ENCODE results near the gene HINT3.
"Not testable (repeated sequence)": the region's sequence is repeated elsewhere in the genome, so short reads cannot be mapped to it uniquely, and the experiment has no call there.

The HINT3 gene

DNA sequence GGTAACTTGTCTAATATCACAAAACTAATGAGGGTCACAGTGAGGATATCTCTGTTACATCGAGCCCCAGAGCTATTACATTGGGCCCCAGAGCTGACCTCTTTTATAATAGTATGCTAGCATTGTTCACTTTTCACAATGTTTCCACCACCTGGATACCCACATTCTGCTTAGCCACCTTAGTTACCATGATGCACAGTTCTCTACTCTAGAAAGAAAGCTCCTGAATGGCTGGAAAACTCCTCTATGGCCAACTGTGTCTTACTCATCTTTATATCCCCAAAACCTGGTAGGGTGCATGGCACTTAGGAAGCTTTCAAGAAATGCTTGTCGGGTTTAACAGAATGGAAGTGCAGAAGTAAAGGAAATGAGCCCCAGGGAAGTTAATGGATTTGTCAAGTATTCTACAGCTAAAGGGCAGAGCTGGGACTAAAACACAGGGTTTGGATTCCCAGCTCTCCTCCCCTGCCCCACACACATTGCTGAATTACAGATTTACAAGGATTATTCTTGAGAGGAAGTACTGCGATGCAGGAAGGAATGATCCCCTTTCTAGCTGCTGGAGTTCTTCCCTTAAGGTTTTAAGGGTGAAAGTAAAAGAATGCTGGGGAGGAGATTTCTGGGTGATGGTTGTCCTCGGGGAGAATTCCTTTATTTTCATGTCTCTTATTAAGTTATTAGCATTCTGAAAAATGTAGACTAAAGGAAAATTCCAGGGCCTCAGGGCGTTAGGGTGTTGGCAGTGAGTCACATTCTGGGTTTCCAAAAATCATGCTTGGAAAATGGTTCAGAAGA, 16.1 kb upstream of the HINT3 start:
- DNase-seq (ENCODE audit: low spot score) = no peak

DNA sequence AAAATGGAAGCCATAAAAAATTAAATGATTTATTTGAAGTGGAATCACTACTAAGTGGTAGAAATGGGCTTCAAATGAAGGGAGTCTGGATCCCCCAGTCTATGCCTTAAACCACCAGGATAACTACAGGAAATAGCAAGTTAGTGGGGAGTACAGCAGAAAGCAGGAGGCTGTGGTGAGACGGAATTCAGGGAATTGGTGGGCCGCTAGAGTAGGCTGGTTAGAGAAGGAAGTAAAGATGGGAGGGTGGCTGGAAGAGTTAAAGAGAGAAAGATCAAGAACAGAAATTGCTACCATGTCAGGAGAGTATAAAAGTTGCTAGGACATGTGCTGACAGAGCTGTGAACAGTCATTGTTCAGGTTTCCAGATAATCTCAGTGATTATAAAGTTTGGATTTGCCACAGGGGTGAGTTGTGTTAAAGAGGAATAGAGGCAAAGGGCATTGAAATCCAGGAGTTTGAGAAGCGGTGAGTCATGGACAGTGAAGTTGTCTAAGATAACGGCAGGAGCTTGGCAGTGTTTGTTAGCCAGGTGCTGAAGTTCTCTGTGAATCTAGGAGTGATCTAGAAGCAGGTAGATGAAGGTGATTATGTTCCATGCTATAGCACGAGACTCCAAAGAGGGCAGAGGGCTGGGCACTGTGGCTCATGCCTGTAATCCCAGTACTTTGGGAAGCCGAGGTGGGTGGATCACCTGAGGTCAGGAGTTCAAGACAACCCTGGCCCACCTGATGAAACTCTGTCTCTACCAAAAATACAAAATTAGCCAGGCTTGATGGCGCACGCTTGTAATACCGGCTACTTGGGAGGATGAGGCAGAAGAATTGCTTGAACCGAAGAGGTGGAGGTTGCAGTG, 13.7 kb upstream of the HINT3 start:
- no peak for DNase-seq (ENCODE audit: low spot score)

DNA sequence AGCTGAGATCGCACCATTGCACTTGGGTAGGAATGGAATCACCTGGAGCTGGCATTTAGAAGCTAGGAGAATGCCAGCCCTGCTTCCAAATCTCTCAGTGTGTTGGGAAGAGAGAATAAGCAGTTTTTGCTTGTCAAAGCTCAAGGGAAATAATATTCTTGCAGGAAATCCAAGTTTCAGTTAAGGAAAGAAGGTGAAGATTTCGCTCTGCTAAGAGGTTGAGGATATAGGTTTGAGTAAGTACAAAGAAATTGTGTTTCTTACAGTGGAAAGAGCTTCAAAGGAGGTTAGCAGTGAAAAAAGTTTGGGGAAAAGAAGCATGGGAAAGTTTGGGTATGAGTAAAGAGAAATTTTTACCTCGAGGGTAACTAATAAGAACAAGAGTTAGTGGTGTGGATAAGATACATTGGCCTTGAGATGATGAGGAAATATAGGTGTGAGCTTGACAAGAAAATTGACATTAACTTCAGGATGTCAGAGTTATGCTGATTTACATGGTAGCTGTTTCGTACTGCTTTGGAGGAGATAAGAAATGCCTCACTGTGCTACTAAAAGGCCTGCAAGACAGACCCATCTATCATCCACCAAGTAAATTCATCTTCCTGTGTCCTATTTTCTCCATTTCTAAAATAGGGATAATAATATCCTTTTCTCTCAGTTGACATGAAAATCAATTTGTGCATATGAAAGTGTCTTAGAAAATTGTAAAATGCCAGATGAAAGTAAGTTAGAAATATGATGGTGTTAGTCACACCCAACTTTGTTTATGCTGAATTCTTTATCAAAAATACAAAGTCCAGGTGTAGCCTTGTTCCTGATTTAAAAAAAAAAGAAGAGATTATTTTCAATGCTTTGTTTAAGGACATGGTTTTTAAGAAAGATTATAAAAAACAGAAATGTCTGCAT, 12.8 kb upstream of the HINT3 start:
- no peak for DNase-seq (ENCODE audit: low spot score)

GRCh38 chr6:125944434-125944816, 12.1 kb upstream of the HINT3 start:
- no peak for DNase-seq (ENCODE audit: low spot score)

DNA sequence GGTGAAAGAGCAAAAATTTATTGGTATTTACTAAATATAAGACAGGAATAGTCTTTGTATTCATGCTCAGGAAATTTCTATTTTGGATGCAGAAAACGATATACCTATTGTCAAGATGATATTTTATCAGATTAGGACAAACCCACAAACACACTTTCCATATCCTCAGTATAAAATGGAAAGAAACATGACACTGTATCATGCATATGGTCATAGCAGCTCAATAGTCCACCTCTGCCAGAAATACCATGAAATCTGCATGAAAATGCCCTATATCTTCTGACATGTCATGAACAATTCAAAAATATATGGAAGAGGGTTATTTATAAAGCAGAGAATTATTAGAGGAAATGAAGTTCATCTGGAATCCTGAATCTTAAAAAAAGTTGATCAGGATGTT, 11.7 kb upstream of the HINT3 start:
- no peak for DNase-seq (ENCODE audit: low spot score)

- DNase-seq (ENCODE audit: low spot score) = no peak
Measured at GRCh38 chr6:125945378-125946141, 11.0 kb upstream of the HINT3 start.

DNA sequence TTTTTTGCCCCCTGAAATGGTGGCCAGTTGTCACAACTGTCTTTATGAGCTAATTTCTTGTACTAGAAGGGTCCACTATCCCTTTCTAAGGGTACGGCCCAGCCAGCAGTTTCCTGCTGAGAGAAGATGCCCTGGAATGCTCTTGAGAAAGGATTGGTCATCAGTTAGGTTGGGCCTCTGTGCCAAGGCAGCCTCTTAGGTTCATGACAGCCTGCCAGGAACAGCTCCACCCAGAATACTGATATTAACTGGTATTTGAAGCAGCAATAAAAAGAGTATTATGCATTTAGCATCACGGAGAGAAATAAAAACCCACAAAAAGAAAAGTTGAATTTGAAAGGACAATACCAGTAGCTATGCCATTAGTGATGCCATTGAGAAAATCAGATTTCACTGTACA, 9.0 kb upstream of the HINT3 start:
- no peak for DNase-seq (ENCODE audit: low spot score)

DNA sequence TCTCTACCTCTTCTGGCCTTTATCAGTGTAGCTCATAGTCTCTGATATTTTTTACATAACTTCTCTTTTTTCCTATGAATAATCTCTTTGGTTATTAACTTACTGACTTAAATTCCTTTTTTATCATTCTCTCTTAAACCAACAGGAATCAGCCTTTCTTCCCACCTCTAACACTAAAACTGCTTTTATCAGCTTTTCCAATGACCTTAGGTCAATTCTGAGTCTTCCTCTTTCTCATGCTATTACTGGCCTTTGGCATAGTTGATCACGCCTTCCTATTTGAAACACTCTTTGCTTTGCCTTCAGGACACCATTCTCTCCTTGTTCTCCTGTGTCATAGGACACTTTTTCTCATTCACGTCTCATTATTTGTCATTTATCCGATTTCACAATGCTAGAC, 8.1 kb upstream of the HINT3 start:
- no peak for DNase-seq (ENCODE audit: low spot score)

GRCh38 chr6:125949069-125949468, 7.5 kb upstream of the HINT3 start:
- DNase-seq (ENCODE audit: low spot score) = no peak

DNA sequence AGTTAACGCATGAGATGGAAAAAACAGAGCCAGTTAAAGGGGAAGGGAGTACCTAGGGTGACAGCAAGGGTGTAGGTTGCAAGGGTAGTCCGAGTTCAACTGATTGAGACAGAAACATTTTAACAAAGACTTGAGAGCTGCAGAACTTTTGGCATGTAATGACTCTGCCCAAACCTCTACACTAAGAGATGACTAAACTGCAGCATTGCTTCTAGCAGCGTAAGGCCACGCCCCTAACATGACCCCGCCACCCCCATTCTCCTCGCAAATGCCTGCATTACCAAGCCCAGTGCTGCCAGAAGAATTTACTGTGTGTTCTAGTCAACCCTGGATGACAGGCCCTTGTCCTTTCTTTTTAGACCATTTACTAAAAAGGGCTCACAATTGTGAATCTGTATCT, 6.3 kb upstream of the HINT3 start:
- DNase-seq (ENCODE audit: low spot score) = no peak

DNA sequence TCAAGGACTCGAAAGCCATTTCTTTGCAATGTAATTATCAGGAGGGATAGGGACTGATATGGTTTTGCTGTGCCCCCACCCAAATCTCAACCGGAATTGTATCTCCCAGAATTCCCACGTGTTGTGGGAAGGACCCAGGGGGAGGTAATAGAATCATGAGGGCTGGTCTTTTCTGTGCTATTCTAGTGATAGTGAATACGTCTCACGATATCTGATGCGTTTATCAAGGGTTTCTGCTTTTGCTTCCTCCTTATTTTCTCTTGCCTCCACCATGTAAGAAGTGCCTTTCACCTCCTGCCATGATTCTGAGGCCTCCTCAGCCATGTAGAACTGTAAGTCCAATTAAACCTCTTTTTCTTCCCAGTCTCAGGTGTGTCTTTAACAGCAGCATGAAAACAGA, 5.9 kb upstream of the HINT3 start:
- DNase-seq (ENCODE audit: low spot score) = not testable (repeated sequence)

DNA sequence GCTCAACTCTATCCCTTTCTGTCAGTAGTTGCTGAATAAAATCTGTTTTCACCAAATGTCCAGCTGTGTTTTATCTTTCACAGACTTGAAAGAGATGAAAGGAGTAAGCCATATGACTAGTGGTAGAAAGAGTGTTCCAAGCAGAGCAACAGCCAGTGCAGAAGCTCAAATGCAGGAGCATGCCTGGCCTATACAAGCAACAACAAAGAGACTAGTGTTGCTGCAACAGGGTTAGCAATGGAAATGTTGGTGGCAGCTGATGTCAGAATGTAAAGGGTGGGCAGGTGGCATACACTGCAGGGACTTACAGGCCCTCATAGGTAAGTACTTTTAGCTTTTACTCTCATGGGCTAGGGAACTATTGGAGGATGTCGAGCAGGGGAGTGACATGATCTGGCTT, 5.2 kb upstream of the HINT3 start:
- no peak for DNase-seq (ENCODE audit: low spot score)

- no peak for DNase-seq (ENCODE audit: low spot score)
Measured at GRCh38 chr6:125952764-125953501, 3.6 kb upstream of the HINT3 start.

GRCh38 chr6:125953502-125953875, 3.1 kb upstream of the HINT3 start:
- DNase-seq (ENCODE audit: low spot score) = no peak

GRCh38 chr6:125954735-125955339, 1.7 kb upstream of the HINT3 start:
- DNase-seq (ENCODE audit: low spot score) = no peak

- no peak for DNase-seq (ENCODE audit: low spot score)
Measured at GRCh38 chr6:125955973-125956372, 597 bp upstream of the HINT3 start.

GRCh38 chr6:125957391-125957693, 772 bp downstream of the HINT3 start:
- no peak for DNase-seq (ENCODE audit: low spot score)

DNA sequence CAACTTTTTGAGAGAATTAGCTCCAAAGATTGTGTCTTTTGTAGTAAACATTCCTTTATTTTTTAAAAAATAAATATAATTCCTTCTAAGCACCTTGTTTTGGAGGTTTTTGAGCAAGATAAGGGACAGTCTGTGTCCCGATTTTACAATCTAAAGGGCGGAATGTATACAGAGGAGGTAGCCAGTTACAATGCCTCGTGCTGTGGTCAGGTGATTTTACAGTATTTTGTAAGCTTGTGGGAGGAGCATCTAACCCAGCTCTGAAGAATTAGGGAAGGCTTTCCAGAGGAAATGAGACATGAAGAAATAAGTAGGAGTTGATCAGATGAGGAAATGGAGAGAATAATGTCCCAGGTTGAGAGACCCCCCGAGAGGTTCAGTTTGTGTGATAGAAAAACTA, 1.3 kb downstream of the HINT3 start:
- DNase-seq (ENCODE audit: low spot score) = no peak

- no peak for DNase-seq (ENCODE audit: low spot score)
Measured at GRCh38 chr6:125959041-125959440, 2.5 kb downstream of the HINT3 start.

GRCh38 chr6:125961117-125961516, 4.5 kb downstream of the HINT3 start:
- no peak for DNase-seq (ENCODE audit: low spot score)
